ENCODE measurements around the gene RBPJL.

DNA sequence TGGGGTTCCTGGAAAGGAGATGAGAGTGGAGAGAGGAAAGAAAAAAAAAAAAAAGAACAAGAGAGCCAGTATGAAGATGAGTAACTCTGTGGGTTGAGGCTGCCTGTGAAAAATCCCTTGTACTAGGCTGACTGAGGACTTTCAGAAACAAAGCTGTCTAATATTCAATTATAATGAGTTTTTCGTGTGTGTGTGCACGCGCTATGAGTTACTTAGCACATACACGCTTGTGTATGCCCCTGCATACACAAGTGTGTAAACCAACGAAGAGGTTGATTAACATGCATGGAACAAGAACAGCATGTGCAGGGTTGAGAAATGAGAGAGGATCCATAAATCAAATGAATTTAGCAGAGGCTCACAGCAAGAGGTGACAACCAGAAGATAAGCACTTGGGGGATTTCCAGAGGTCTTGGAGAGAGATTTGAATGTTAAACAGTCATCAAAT, 4.8 kb upstream of the RBPJL start:
- TF ChIP-seq BHLHE40 (IDR thresholded peaks at IDR 0.05; ENCODE audit: borderline replicate concordance) (no peak), ELF4 (IDR thresholded peaks at IDR 0.05) (no peak), SUZ12 (IDR thresholded peaks at IDR 0.05) (no peak), FOXM1 (IDR thresholded peaks at IDR 0.05; ENCODE audit: borderline replicate concordance) (no peak), ZNF384 (IDR thresholded peaks at IDR 0.05) (no peak), SP1 (IDR thresholded peaks at IDR 0.05) (no peak), FOXK2 (IDR thresholded peaks at IDR 0.05) (no peak), TARDBP (IDR thresholded peaks at IDR 0.05) (no peak), CTBP1 (IDR thresholded peaks at IDR 0.05; ENCODE audit: borderline replicate concordance) (no peak)

Data from HEK293T (cell line).